ENCODE measurements around the gene GRID1. TPM values are rescaled to one million over a fixed set of nuclear protein-coding genes. Genes with fewer than 3 reads are reported as not detected.

GRID1 gene
- total RNA-seq (2014; rRNA removed; shearing (Covaris generic)) = 0.05 and 0.09 TPM in 2 replicates
- 0.15 TPM in 1 of 2 replicates, not detected in the other for polyA plus RNA-seq (2014; cell fraction: nucleus; rRNA removed)

GRCh38 chr10:86366033-86366901 lies at the start of gene GRID1:
TSS of gene GRID1 (minus strand) at chr10:86366795.
- no peak for DNase-seq (ENCODE audit: extremely low read depth, low read depth)

GRCh38 chr10:86415583-86415982 lies 49.0 kb upstream of the GRID1 start:
- DNase-seq (ENCODE audit: extremely low read depth, low read depth) = no peak

GRCh38 chr10:86415116-86415515 lies 48.5 kb upstream of the GRID1 start:
- DNase-seq (ENCODE audit: extremely low read depth, low read depth) = no peak

DNA sequence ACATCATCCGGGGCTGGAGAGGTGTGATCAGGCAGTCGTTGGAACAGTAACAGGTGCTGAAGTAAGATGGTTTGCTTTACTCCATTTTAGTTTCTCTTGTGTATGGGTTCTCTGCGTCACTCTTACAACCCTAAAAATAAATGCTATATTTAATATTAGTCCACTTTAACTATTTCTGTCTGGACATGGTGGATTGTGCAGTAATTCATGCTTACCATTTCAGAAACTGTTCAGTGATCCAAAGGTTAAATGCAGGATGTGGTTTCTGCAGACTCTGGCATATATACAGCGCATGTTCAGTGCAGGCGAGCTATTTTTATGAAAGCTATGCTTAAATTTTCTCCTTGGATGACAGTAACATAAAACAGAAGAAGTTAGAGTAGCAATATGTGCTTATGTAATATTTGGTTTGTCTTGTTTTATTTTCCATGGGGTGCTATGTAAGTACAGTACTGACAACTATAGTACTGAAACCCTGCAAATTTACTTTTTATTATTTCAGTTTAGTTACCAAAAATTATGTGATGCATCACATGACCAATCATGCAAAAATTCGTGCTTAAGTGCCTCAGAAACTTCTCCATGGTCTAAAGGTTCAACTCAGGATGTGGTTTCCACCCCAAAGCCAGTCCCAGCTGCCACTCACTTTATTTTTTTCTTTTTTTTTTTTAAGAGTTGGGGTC lies 46.6 kb upstream of the GRID1 start:
- no peak for DNase-seq (ENCODE audit: extremely low read depth, low read depth)

- no peak for DNase-seq (ENCODE audit: extremely low read depth, low read depth)
Measured at GRCh38 chr10:86411852-86412560, 45.4 kb upstream of the GRID1 start.

- DNase-seq (ENCODE audit: extremely low read depth, low read depth) = peak; percentile 30
Measured at GRCh38 chr10:86411281-86411841, 44.8 kb upstream of the GRID1 start.

DNA sequence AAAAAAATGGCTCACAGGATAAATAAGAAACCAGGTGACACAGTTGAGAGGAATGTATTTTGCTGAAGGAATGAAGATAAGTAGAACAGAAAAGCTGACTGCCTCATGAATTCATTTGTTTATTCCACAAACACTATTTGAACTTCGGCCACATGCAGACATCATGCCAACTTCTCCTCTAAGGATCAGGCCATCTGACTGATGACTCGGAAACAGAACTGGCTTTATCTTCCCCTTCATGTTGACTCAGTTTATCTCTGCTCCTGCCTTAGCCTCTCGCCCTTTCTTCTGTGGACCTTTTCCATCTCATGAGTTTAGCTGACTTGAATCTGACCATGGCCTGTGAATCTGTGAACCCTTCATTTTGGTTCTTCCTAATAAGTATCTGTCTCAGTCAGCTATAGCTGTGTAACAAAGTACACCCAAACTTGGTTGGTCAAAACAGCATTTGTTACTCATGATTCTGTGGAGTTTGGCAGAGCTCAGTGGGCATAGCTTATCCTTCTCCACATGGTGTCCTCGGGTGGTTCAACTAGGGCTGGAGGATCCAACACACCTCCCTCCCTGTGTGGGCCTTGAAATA lies 44.0 kb upstream of the GRID1 start:
- no peak for DNase-seq (ENCODE audit: extremely low read depth, low read depth)

GRCh38 chr10:86409183-86409582 lies 42.6 kb upstream of the GRID1 start:
- no peak for DNase-seq (ENCODE audit: extremely low read depth, low read depth)

DNA sequence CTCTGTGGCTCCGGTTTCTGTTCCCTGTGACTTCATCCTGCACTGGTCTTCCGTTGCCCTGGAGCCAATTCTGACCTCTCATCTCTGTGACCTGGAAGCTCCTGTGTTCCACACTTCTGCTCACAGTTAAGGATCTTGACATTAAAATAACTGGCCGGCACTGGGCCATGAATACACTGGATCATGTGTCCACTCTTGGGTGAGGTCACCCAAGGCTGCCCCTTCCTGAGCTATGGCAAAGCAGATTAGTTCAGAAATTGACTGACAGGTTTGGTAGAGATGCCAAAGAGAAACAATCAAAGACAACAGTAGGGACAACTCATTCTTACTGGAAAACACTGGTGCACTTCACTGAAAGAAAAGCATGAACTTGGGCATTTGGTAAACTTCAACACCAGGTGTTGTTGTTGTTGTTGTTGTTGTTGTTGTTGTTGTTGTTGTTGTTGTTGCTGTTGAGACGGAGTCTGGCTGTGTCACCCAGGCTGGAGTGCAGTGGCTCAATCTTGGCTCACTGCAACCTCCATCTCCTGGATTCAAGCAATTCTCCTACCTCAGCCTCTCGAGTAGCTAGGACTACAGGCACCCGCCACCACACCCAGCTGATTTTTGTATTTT lies 36.7 kb upstream of the GRID1 start:
- no peak for DNase-seq (ENCODE audit: extremely low read depth, low read depth)

DNA sequence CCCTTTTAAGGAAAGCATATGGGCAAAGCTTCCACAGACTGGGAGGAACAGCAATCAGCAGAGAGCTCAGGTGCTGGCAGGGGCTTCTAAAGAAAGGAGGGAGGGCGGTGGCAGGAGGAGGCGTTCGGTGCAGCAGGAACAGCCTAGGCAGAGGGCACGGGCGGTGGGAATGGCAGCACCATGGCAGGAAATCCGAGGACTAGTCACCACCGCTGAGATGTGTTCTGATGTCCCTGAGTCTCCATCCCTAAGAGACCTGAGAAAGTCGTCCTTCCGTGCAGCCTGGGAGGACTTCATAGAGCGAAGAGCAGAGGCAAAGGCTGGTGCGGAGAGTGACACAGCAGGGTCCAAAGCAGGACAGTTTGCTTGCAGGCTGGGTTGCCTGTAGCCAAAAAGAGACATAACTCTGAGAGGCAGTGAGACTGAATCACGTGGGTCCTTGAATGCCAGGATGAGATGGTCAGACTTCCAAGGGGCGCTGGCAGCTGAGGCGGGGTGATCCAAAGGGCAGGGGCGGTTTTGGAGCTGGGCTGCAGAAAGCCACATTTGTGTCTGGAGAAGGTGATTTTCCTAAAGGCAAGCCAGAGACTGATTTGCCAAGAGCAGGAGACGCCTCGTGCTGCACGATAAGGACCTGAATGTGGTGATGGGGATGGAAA lies 35.8 kb upstream of the GRID1 start:
- DNase-seq (ENCODE audit: extremely low read depth, low read depth) = no peak

- no peak for DNase-seq (ENCODE audit: extremely low read depth, low read depth)
Measured at GRCh38 chr10:86401588-86402282, 35.1 kb upstream of the GRID1 start.

DNA sequence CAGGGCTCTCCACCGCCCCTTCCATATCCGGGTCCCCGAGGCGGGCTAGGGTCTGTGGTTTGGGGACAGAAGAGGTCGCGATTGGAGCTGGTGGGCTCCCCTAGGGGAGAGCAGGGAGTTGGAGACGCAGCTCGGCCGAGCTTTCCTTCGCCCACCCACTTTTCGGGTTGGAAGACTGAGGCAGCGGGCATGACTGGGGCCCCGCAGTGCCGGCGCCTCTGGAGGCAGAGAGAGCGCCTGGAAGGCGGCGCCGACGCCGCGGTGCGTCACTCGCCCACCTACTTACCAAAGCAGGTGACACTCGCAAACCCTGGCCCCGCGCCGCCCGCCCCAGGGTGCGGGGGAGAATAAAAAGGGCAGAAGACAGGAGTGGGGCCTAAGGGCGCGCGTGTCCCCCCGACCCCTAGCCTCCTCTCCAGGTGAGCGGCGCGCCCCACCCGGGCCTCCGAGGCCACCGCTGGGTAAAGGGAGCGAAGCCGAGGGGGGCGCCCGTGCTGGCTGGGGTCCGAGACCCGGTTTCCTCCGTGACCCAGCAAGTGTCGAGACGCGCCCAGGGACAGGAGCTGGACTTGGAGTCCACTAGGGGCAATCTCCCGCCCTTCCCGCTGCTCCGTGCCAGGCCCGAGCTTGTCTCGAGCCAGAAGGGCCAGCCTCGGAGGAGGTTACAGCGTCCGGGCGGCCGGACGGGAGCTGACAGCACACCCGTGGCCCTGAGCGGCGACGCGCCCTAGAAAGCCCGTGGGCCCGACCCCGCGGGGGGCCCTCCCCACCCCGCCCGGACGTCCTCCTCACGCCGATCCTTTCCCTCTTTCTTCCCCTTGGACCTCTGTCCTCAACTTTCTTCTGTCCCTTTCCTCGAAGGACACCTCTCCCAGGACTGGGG lies 34.4 kb upstream of the GRID1 start:
- peak; percentile 24 for DNase-seq (ENCODE audit: extremely low read depth, low read depth)

DNA sequence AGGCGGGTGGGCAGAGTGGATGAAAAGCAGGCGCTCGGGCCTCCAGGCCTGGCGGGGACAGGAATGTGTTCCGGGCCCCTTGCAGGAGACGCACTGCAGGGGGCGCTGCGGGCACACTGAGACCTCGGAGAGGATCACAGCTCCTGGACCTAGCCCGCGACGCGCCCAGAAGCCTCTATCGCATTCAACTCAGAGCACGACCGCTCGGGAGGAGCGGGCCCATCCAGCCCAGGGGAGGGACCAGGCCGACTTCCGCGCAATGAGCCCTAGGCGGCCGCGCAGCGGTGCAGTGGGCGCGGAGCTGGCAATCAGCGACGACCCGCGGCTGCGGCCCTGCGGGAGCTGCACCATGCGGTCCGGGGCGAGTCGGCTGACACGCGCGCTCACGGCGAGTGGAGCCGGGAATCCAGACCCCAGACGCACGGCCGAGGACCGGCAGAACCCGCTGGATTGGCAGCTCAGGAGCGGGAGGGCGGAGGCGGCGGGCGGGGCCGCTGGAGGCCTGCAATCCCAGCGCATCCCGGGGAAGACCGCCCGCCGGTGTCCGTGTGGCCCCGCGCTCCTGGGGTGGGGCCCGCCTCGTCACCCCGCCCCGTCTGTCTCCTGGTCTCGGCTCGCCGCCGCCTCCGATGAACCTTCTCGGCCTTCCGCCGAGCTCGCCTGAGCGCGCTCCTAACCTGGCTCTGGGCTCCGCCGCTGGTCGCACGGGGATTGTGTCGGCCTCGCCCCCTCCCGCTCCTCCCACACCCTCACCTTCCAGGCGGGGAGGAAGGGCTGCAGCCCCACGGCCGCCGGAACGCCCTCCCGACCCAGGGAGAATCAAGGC lies 33.5 kb upstream of the GRID1 start:
- peak; percentile 95 for DNase-seq (ENCODE audit: extremely low read depth, low read depth)

DNA sequence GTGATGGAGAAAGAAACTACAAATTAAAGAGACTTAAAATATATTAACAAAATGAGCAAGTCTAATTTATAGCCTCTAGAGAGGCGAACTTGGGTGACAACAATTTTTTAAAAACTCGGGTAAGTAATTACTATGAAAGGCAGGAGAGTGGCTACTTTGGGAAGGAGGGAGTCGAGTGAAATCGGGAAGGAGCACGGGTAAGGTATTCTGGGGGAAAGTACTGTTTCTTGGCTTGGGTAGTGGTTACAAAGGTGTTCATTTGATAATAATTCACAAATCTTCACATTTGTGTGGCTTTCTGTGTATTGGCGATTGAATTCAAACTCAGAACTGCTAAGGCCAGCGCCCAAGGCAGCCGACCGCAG lies 32.9 kb upstream of the GRID1 start:
- no peak for DNase-seq (ENCODE audit: extremely low read depth, low read depth)

- DNase-seq (ENCODE audit: extremely low read depth, low read depth) = no peak
Measured at GRCh38 chr10:86397120-86397519, 30.5 kb upstream of the GRID1 start.

DNA sequence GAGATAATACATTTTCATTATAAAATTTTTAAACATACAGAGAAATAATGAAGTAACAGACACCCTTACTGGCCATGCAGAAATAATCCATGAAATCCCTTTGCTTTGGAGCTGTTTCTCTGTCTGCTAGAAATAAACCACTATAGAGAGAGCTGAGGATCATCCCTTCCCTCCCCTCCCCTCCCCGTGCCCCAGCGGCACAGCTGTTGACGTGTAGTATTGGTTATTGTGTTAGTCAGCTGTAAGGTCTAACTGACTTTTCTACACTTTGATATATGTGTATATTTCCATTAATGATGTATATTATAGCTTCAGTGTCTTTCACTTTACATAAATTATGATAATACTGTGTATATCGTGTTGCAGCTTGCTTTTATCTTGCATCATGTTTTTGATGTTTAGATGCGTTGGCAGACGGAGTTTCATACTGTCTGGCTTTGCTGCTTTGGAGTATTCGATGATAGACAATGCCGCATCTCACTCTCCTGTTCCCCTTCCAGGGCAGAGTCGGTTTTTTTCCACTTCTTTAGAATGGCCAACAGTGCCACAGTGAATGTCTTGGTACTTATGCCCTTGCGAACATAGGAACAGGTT lies 27.4 kb upstream of the GRID1 start:
- DNase-seq (ENCODE audit: extremely low read depth, low read depth) = no peak

DNA sequence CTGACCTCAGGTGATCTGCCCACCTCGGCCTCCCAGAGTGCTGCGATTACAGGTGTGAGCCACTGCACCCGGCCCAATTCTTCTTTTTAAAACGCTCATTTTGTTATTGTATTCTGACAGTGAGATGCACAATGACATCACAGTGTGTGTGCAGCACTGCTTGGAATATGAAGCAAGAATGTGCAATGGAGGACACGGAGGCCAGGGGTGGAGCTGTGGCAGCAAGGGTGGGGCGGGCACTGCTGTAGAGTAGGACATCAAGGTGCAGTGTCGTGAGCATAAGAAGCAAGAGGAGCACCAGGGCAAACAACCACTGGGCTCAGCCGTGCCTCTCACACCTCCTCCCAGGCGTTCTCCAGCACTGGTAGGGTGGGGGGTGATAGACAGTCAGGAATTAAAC lies 26.8 kb upstream of the GRID1 start:
- DNase-seq (ENCODE audit: extremely low read depth, low read depth) = peak; percentile 26

All from NCI-H460 (cell line).